Stimulated activated CD8-positive, alpha-beta memory T cell treated with anti-CD3 and anti-CD28 coated beads, Interleukin-4, amount 100 ng/mL, for 4 hours (primary cell): Measurements from ENCODE around the gene CSF2RB.

Experiments
- DNase-seq, 2 donors: peaks; one replicate each; pipeline ENCODE4 v3.0.0-alpha.2; 2020; ENCODE audit warnings: low read depth in 2 of 2, low spot score in 1 of 2

CSF2RB gene

GRCh38 chr22:36918586-36919284 lies 5.3 kb downstream of the CSF2RB start:
- no peak for DNase-seq

- no peak for DNase-seq
Measured at GRCh38 chr22:36921309-36922104, 8.1 kb downstream of the CSF2RB start.

- no peak for DNase-seq
Measured at GRCh38 chr22:36922105-36922608, 8.7 kb downstream of the CSF2RB start.

- no peak for DNase-seq
Measured at GRCh38 chr22:36922711-36923110, 9.3 kb downstream of the CSF2RB start.

- DNase-seq: no peak
Measured at GRCh38 chr22:36923131-36923788, 9.8 kb downstream of the CSF2RB start.

GRCh38 chr22:36924151-36924698 lies 10.8 kb downstream of the CSF2RB start:
- no peak for DNase-seq

GRCh38 chr22:36925388-36926290 lies 12.2 kb downstream of the CSF2RB start:
- DNase-seq: no peak

- no peak for DNase-seq
Measured at GRCh38 chr22:36926309-36926708, 12.9 kb downstream of the CSF2RB start.

GRCh38 chr22:36926721-36927435 lies 13.4 kb downstream of the CSF2RB start:
- no peak for DNase-seq

GRCh38 chr22:36927671-36928070 lies 14.2 kb downstream of the CSF2RB start:
- no peak for DNase-seq

- no peak for DNase-seq
Measured at GRCh38 chr22:36928196-36928595, 14.8 kb downstream of the CSF2RB start.

- DNase-seq: no peak
Measured at GRCh38 chr22:36928786-36929535, 15.5 kb downstream of the CSF2RB start.

- no peak for DNase-seq
Measured at GRCh38 chr22:36929621-36930020, 16.2 kb downstream of the CSF2RB start.

- DNase-seq: no peak
Measured at GRCh38 chr22:36930041-36930935, 16.9 kb downstream of the CSF2RB start.

- no peak for DNase-seq
Measured at GRCh38 chr22:36931446-36931845, 18.0 kb downstream of the CSF2RB start.

GRCh38 chr22:36933629-36934417 lies 20.4 kb downstream of the CSF2RB start:
- DNase-seq: no peak
